ENCODE results near the gene MUCL3.

Gene MUCL3

GRCh38 chr6:30970946-30971345, 30.2 kb downstream of the MUCL3 start:
- ChIA-PET POLR2A (no interaction called here), CTCF (no interaction called here)
- no peak for TF ChIP-seq CTCF (IDR thresholded peaks at IDR 0.05; ENCODE audit: control extremely low read depth, extremely low read depth, low read depth, missing control alignments)
- DNase-seq (ENCODE audit: extremely low spot score): no peak

DNA sequence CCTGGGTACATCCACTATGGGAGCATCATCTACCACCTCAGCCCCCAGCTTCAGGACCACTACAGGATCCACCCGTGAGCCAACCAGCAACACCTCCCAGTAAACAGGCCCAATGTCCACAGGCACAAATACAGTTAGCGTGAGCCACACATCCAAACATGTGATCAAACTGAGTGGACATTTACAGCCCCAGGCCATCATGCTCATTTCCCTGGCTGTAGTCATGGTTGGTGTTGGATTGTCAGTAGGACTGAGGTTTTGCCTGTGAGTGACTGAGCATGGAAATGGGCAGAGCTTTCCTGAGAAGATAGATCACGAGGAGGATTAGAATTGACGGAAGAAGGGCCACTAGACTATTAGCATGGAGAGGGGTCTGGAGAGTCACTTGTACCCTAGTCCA, 32.0 kb downstream of the MUCL3 start:
- no peak for TF ChIP-seq CTCF (IDR thresholded peaks at IDR 0.05; ENCODE audit: control extremely low read depth, extremely low read depth, low read depth, missing control alignments)
- no peak for DNase-seq (ENCODE audit: extremely low spot score)
- POLR2A ChIA-PET: no interaction called here
- CTCF ChIA-PET: interaction anchor here (1.0 to 1.1 kb wide), 2 partner anchors 9 to 46 kb away, joined by 3 read pairs; no protein-coding TSS in a partner anchor

DNA sequence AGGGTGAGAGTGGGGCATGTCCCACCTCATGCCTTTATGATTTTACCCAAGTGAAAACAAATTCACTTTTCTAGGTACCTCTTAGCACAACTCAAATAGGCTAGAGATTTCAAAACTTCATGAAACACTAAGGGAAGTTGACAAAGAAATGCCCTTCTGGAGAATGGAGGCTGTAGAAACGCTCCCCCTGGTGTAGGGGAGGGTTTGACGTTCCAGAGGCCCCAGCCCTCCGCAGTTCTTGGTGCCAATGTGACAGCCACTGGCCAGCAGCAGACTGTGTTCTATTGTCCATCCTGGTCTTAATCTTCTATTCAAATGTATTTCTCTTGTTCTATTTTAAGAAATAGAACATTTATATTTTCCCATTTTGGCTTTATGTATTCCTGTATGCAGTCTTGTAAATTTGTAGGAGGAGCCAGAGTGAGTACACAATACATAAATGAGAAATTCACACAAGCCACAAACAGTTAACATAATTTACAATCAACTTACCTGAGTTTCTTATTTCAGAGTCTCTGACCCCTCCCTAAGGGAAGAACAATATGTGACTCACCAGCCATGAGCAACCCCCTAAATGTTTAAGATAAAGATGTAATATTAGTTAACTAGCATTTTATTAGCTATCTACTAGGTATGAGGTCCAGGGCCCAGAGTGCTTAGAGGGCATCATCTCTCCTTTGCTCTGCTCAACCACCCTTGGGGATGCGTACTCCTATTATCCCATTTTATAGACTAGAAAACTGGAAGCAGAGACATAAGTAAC, 33.9 kb downstream of the MUCL3 start:
- no peak for DNase-seq (ENCODE audit: extremely low spot score)
- POLR2A ChIA-PET: no interaction called here
- CTCF ChIA-PET: interaction anchor here (0.7 to 1.3 kb wide), 2 partner anchors 8 to 11 kb away, joined by 3 to 5 read pairs; no protein-coding TSS in a partner anchor
- no peak for TF ChIP-seq CTCF (IDR thresholded peaks at IDR 0.05; ENCODE audit: control extremely low read depth, extremely low read depth, low read depth, missing control alignments)

DNA sequence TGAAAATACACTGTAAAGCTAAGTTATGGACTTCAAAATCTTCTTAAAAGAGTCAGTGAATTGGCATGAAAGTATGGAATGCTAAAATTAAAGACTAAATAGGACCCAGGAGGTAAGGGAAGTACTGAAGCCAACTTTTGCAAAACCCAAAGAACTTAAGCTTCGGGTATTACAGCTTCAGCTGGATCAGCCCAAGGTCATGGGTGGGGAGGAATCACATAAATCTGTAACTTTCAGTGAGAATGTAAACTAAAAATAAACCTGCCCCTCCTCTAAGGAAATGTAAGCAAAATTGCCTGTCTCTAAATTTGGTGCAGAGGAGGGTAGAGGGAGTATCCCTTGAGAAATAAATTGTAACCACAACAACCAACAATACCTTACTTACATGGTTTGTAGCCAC, 38.4 kb downstream of the MUCL3 start:
- no peak for TF ChIP-seq CTCF (IDR thresholded peaks at IDR 0.05; ENCODE audit: control extremely low read depth, extremely low read depth, low read depth, missing control alignments)
- DNase-seq (ENCODE audit: extremely low spot score): no peak
- CTCF ChIA-PET: no interaction called here
- POLR2A ChIA-PET: no interaction called here

- no peak for TF ChIP-seq CTCF (IDR thresholded peaks at IDR 0.05; ENCODE audit: control extremely low read depth, extremely low read depth, low read depth, missing control alignments)
- POLR2A ChIA-PET: no interaction called here
- CTCF ChIA-PET: no interaction called here
Observed at GRCh38 chr6:30979690-30980089, 38.9 kb downstream of the MUCL3 start.

DNA sequence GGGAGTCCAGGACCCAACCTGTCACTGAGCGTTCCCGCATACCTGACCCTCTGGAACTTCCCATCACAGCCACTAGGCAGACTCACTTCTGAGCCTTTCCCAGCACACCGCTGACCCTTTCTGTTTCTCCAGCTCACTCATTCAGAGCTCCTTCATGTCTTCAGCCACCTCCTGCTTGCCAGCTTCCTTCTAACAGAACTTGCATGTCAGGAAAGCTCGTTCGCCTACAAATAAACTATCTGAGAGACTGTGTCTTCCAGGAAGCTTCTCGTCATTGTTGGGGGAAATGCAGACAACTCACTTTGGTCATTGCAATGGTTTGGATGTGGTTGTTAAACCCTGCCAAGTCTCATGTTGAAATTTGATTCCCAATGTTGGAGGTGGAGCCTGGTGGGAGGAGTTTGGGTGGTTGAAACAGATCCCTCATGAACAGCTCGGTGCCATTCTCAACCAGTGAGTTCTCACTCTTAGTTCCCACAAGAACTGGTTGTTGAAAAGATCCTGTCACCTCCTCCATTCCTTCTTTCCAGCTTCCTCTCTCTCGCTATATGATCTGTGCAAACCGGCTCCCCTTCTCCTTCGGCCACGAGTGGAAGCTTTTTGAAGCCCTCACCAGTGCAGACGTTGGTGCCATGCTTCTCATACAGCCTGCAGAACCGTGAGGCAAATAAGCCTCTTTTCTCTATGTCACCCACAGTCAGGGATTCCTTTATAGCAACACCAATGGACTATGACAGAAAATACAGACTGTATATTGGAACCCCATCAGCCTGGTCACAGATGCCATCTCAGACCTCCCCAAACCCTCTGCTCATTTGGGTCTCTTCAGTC, 41.4 kb downstream of the MUCL3 start:
- ChIA-PET CTCF (interaction anchor here (0.7 to 1.6 kb wide), 4 partner anchors 10 to 59 kb away, joined by 3 to 4 read pairs (median 3); no protein-coding TSS in a partner anchor), POLR2A (interaction anchor here (0.5 kb wide), 1 partner anchor 367 kb away, joined by 5 read pairs; no protein-coding TSS in a partner anchor)
- TF ChIP-seq CTCF (IDR thresholded peaks at IDR 0.05; ENCODE audit: control extremely low read depth, extremely low read depth, low read depth, missing control alignments): no peak
- no peak for DNase-seq (ENCODE audit: extremely low spot score)

More at GRCh38 chr6:30979690-30980089, 38.9 kb downstream of the MUCL3 start:
- DNase-seq (ENCODE audit: extremely low spot score): no peak
